ENCODE data around the gene APCDD1.

Gene APCDD1

GRCh38 chr18:10511236-10511635 lies 56.8 kb downstream of the APCDD1 start:
- no peak for DNase-seq (ENCODE audit: low read depth)
- H3K4me3 ChIP-seq (ENCODE audit: control insufficient read depth, low read depth, low read length): no peak overlapping the region
- TF ChIP-seq CTCF (IDR thresholded peaks at IDR 0.05; ENCODE audit: control insufficient read depth, insufficient read depth, low read depth, low read length, missing control alignments): no peak

GRCh38 chr18:10514082-10514481 lies 59.6 kb downstream of the APCDD1 start:
- TF ChIP-seq CTCF (IDR thresholded peaks at IDR 0.05; ENCODE audit: control insufficient read depth, insufficient read depth, low read depth, low read length, missing control alignments): no peak
- DNase-seq (ENCODE audit: low read depth): no peak
- H3K4me3 ChIP-seq (ENCODE audit: control insufficient read depth, low read depth, low read length): no peak overlapping the region

- DNase-seq (ENCODE audit: low read depth): no peak
- no peak overlapping the region for H3K4me3 ChIP-seq (ENCODE audit: control insufficient read depth, low read depth, low read length)
- no peak for TF ChIP-seq CTCF (IDR thresholded peaks at IDR 0.05; ENCODE audit: control insufficient read depth, insufficient read depth, low read depth, low read length, missing control alignments)
Measured at GRCh38 chr18:10514601-10515000, 60.2 kb downstream of the APCDD1 start.

- DNase-seq (ENCODE audit: low read depth): no peak
- TF ChIP-seq CTCF (IDR thresholded peaks at IDR 0.05; ENCODE audit: control insufficient read depth, insufficient read depth, low read depth, low read length, missing control alignments): no peak
- no peak overlapping the region for H3K4me3 ChIP-seq (ENCODE audit: control insufficient read depth, low read depth, low read length)
Measured at GRCh38 chr18:10515456-10515855, 61.0 kb downstream of the APCDD1 start.

- H3K4me3 ChIP-seq (ENCODE audit: control insufficient read depth, low read depth, low read length): no peak overlapping the region
- no peak for DNase-seq (ENCODE audit: low read depth)
- no peak for TF ChIP-seq CTCF (IDR thresholded peaks at IDR 0.05; ENCODE audit: control insufficient read depth, insufficient read depth, low read depth, low read length, missing control alignments)
Measured at GRCh38 chr18:10516078-10516477, 61.6 kb downstream of the APCDD1 start.

- TF ChIP-seq CTCF (IDR thresholded peaks at IDR 0.05; ENCODE audit: control insufficient read depth, insufficient read depth, low read depth, low read length, missing control alignments): peak; percentile 43
- H3K4me3 ChIP-seq (ENCODE audit: control insufficient read depth, low read depth, low read length): no peak overlapping the region
- no peak for DNase-seq (ENCODE audit: low read depth)
Measured at GRCh38 chr18:10518595-10519255, 64.3 kb downstream of the APCDD1 start.
